GM20431 (cell line): ENCODE results near the gene ERP44.
"Not testable (repeated sequence)": the region's sequence is repeated elsewhere in the genome, so short reads cannot be mapped to it uniquely, and the experiment has no call there.

ENCODE experiments used
- in situ Hi-C: fragments of 300-500 bp; cut with MseI, MboI; formaldehyde crosslinking; loops from one replicate; pipeline ENCODE4 v1.15.0; 2020; ENCODE audit warnings: low sequenced_read_pairs; ENCODE audit not compliant: unreplicated experiment

Gene ERP44

DNA sequence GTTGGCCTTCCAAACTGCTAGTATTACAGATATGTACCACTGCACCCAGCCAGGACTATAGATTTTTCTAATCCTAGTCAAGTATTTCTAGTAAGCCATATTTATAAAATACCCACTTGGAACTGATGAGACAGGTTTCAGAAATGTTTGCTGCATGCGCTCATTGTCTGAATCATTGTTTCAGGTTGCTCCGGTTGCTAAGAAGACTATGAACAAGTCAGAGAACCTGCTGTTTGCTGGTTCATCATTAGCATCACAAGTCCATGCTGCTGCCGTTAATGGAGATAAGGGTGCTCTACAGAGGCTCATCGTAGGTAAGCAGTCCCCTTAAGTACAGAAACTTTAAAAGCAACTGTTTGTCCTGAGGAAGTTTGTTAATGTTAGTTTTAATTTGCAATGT, 5.5 kb upstream of the ERP44 start:
- in situ Hi-C loops: no loop called here

DNA sequence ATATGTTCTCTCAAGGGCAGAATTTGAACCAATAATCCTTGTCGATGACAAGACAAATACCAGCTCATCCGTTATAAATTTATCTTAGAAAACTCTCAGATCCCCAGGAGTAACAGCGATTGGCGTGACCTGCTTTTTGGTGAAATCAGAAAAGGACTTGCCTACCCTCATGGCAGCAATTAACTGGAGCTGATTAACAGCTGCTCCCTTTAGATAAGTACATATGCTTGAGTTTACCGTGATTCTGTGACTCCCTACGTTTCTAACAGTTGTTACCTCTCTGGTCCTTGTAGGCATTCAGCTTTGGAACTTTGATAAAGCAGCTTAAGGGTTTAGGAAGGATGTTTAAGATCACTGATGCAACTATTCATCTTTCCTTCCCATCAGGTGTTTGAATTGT, 2.8 kb upstream of the ERP44 start:
- in situ Hi-C loops: no loop called here

DNA sequence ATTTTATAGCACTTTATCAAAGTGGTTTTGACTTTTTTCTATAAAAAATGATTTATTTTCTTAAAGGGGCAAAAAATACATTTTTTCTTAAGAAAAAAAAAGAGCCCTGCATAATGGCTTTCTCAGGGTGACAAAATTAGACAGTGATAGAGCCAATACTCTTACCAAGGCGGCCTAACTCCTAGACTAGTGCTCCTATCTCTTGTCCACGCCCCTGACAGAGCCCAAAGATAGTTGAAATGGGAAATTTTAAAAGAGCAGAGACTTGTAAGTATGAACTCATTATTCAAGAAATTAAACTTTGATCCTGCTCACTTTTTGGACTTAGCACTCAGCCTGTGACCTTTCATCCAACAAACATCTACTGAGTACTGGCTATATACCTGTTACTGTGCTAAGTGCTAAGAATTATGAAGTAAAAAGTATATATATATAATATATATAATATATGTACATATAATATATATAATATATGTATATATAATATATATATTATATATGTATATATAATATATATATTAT, 1.4 kb upstream of the ERP44 start:
- in situ Hi-C loops: no loop called here

DNA sequence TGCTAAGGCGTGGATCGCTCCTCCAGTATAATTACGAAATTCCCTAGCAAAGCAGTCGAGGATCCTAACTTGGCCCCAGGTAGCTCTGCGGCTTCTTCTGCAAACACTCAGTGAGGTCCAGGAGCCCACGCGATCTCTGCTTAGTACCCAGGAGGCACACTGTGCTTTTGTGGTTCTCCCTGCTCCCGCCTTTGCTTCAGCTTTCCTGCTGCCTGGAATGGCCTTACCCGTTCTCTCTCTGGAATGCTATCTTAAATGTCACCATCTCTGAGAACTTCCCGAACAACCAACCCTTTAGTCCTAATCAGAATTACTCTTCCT, 882 bp upstream of the ERP44 start:
- in situ Hi-C loops: no loop called here

DNA sequence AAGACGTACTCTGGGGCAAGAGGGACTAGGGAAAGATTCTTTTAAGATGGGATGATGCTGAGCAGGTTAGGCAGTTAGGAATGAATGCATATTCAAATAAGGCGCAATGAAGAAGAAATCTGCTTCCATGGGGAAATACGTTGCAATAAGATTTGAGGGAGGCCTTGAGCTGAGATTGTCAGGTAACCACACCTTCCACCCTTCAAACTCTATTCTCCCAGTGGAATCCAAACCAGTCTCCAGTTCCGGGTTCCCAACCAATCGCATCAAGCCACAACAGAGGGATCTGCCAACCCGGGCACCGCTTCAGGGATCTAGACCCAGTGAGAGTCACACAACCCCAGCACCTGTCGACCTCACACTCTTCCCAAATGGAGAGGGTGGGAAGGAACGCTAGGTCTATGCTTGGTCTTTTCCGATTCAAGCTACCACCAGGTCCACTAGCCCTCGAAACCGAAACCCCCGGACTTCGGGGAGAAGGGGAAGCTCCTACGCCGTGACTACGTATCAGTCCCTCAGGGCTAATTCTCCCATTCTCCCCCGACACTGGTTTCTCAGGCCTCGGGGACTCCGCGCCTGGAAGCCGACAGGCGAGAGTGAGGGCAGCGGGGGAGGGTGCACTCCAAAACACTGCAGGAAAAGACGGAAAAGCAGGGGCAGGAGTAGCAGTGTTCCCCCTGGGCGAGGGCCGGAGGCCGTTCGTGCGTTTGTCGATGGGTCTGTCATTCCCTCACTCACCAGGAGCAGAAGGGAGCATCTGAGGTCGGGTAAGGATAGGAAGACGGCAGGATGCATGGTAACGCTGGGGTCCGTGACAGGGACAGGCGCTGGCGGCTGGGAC, 534 bp downstream of the ERP44 start:
- in situ Hi-C loops: no loop called here

DNA sequence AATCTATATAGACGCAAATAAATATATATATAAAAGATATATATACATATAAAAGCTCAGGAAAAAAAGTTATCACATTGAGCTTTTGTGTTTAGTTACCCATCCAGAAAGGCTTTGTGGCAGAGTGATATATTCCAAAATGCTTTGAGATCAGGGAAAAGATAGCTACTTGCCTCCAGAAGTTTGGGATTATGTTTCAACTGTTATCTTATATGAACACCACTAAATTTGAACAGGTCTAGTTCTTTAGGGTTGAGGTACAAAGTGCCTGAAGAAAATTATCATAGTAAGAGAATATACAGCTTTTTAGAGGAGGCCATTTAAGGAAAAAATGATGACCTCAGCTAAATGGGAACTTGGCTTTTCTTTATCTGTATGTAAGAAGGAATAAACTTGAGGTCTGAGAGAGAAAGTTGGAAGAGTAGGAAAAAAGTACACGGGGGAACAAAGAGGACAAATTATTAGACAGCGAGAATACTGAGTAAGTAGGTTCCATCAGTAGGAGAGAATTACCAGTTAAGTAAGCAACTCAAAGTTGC, 2.4 kb downstream of the ERP44 start:
- in situ Hi-C loops: no loop called here

DNA sequence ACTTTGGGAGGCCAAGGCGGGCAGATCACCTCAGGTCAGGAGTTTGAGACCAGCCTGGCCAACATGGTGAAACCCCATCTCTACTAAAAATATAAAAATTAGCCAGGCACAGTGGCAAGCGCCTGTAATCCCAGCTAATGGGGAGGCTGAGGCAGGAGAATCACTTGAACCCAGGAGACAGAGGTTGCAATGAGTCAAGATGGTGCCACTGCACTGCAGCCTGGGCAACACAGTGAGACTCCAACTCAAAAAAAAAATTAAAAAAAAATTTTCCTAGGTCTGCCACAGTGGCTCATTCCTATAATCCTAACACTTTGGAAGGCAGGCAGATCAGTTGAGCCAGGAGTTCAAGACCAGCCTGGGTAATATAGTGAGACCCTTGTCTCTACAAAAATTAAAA, 4.4 kb downstream of the ERP44 start:
- in situ Hi-C loops: not testable (repeated sequence)

DNA sequence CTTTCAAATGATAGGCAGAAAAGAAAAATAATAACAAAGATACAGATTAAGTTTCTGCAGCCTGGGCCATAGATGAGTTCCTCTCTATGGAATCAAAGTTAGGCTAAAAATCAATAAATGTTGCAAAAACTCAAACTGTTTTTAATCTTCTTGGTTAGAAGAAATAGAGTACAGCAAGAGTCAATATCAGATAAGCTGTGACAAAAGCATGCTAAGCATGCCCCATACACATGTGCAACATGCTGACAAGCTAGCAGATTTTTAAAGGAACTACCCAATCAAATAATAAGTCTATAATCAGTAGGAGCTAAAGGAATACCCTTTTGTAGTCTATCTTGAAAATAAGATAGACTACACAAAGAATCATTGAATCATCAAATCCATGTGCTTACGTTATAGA, 6.7 kb downstream of the ERP44 start:
- in situ Hi-C loops: no loop called here

DNA sequence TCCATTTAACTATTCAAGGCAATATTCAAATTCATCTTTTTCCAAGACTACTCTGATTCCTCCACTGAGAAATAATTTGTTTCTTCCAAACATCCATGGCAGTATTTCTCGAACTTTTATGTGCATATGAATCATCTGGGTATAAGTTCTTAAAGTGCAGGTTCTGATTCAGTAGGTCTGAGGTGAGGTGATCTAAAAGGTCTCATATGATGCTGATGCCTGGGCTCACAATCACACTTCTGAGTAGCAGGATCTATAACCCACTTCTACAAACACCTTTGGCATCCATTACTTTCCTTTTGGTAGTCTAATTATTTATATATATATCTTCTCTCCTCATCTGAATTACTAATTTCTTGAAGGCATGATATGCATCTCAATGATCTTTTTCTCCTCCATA, 7.2 kb downstream of the ERP44 start:
- in situ Hi-C loops: no loop called here

DNA sequence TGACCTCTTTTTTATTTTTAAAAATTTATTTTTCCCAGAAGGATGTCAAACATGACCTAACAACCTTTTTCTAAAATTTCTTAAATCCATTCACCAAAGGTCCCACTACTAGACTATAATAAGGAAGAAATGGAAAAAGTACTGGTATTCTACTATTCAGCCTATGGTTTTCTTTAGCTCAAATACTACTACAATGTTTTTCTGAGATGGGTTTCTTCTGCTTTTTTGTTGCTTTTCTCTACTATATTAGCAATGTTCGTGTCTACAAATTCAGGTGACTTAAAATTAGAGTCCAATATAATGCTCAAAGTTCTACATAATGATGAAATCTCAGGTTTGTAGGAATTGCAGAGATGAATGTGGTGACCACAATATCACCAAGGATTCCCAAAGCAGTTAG, 7.9 kb downstream of the ERP44 start:
- in situ Hi-C loops: no loop called here

DNA sequence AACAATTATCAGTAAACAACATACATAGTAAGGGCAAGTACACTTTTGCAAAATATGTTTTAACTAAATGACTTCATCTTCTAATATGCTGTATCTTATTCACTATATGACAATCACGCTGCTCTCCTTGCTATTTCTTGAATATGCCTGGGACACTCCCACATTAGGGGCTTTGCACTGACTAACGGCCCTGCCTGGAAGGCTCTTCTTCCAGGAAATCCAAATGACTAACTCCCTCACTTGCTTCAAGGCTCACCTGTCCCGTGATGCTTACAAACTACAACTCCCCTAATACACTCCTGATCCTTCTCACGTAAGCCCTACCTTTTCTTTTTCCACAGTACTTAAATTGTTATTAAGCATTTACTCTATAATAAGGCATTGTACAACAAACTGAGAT, 10.6 kb downstream of the ERP44 start:
- in situ Hi-C loops: no loop called here

DNA sequence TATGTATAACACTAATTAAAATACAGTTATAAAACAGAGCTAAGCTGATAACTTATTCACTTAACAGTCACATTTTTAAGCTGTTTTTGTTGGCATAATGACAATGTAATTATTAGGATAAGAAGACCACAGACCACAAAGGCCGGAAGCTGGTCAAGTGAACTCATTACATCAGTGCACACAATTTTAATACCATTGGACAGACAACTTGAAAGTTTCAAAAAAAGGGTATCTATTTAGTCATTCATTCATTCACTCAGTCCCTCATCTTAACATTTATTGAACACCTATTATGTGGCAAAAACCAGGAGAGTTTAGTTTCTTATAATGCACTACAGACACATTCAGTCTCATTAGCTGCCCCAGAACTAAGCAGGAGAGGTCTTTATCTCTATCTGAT, 11.6 kb downstream of the ERP44 start:
- in situ Hi-C loops: no loop called here

DNA sequence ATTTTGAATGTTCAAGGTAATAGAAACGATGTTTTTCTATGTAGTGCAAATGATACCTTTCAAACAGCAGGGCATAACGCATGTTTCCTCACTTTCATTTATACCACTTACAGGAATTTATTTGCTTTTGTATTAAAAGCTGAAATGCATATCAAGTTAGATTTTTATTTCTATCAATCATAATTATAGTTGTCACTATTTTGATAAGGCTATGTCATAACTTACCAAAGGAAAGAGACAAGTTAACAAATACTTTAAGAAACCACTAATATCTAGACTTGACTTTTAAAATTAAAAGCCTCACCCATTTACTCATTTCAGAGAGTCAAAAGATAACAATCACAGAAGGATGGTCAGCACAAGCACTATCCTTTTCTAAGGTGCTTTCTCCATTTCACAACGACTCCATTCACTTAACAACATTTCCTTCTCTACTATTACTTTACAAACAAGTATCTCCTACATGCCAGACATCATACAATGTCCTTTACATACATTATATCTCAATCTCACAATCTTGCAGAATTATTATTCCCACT, 12.6 kb downstream of the ERP44 start:
- in situ Hi-C loops: no loop called here

DNA sequence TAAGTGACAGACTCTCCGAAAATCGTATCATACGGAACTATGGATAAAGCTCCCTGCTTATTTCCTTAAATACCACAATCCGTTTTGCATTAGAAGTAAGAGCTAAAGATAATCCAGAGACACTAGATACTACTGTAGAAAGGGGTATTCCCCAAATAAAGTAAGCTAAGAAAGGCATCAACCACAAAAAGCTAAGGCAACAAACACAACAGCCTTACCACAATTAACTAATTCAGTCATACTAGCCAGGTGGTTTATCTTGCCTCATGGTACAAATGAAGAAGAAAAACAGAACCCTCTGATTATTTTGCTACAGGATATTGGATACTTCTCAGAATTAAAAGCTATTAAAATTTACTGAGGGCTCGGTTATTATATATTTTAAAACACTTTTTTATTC, 14.1 kb downstream of the ERP44 start:
- in situ Hi-C loops: no loop called here

DNA sequence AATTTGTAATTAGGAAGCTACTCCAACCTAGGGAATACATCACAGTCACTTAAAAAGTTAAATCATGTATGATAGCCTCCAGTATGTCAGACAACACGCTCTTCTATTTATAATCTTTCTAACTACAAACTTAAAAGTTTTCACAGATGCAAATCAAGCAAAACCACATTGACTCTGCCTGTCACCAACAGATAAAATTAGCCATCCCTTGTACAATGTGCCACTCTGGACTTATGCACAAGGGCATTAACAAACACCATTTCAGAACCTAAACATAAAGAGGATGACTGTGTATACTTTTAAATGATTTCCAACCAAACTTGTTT, 14.7 kb downstream of the ERP44 start:
- in situ Hi-C loops: no loop called here

DNA sequence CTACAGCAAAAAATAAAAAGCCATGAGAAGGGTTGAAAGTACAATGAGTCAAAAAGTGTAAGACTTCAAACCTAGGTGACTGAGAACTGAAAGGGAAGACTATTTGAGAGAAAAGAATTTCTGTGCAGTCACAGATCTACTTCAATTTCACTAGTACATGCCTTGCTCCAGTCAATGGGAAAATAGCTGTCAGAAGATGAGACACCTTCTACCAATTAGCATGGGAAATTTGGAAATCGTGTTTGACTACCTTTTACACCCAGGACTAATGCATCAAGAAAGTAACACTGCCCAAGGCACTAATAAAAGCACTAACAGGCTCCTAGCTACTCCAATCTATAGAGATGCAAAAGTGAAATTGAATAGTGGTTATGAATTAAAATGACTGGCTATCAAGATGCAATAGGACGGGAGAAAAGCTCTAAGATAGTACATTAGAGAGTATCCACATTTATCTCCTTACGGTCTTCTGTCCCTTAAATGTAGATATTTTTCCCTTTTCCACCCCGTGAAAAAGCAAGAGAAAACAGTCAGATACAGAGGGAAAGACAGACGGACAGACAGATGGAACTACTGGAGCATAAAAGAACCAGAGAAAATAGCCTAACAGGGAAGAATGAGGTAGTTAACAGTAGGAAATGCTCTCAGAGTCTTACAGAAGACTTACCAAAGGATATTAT, 15.2 kb downstream of the ERP44 start:
- in situ Hi-C loops: no loop called here

DNA sequence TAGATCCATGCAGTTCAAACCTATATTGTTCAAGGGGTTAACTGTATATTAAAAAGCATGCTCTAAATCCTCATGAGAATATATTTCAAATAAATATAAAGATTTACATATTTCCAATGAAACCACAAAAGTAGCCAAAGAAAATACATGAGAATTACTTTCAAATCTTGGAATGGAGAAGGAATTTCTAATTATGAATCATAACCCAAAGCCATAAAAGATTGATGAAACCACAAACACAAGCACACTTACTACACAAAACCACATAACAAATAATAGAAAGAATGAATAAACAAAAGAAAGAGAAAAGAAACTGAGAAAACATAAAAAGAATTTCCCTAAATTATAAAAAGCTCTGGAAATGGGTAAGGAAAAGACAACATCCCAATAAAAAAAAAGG, 16.0 kb downstream of the ERP44 start:
- in situ Hi-C loops: no loop called here

DNA sequence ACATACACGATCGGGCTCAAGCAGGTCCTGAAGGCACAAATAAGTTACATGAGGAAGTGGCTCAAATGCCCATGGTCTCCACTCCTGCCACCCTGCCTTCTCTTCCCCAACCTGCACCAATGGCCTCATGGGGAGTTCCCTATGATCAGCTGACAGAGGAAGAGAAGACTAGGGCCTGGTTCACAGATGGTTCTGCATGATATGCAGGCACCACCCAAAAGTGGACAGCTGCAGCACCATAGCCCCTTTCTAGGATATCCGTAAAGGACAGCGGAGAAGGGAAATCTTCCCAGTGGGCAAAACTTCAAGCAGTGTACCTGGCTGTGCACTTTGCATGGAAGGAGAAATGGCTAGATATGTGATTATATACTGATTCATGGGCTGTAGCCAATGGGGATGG, 22.5 kb downstream of the ERP44 start:
- in situ Hi-C loops: not testable (repeated sequence)

DNA sequence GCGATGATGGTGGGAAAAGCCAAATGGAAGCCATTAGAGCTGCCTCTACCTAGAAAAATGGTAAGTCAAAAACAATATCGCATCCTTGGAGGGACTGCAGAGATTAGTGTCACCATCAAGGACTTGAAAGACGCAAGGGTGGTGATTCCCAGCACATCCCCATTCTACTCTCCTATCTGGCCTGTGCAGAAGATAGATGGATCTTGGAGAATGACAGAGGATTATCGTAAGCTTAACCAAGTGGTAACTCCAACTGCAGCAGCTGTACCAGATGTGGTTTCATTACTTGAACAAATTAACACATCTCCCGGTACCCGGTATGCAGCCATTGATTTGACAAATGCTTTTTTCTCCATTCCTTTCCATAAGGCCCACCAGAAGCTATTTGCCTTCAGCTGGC, 23.8 kb downstream of the ERP44 start:
- in situ Hi-C loops: no loop called here

DNA sequence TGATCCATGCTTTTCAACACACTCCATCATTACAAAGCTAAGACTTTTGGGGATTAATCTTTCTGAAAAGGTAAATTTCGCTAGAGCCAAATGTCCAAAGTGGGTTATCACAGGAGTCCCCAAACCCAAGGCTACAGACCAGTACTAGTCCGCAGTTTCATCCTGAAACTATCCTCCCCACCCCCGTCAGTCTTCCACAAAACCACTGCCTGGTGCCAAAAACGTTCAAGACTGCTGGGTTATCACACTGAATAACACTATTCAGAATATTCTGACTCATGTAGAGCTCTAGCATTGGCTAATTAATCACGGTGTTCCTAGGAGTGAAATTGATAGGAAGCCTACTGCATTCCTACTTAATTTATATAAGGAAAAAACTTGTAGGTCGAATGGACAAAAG, 24.7 kb downstream of the ERP44 start:
- in situ Hi-C loops: no loop called here

DNA sequence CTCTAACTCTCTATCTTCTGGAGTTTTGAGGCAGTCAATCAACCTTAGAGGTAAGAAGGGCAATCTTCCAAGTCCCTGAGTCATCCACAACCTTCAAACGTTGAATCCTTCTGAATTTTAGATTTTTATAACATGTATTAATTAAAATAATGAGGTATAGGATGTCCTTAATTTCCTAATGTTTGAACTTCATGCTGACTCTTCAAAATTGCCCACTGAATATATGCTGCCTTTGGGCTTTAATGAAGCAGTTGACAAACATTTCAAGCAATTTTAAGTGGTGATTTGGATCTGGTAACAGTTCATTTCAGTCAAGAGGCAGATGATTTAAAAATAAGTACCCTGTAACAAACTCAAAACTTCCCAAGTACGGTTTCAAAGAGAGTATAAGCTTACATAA, 26.0 kb downstream of the ERP44 start:
- in situ Hi-C loops: no loop called here
